HepG2 (cell line): ENCODE data around the gene LIMK2. TPM values are rescaled to one million over a fixed set of nuclear protein-coding genes. Genes with fewer than 3 reads are reported as not detected.
A peak's percentile ranks its signal among the peaks of the same experiment; 100 is the strongest.

ENCODE experiments used
- AKAP8 ChIP-seq: sonication (generic); formaldehyde crosslinking; IDR thresholded peaks from 2 replicates; pipeline ENCODE4 v1.5.1; 2020; ENCODE audit warnings: mild to moderate bottlenecking, missing genetic modification reagents
- ATF1 ChIP-seq: IDR thresholded peaks from 2 replicates; pipeline ENCODE4 v1.6.1; 2016; ENCODE audit warnings: mild to moderate bottlenecking, control low read depth
- CHD2 ChIP-seq: IDR thresholded peaks from 2 replicates; pipeline ENCODE4 v1.6.1; 2011; ENCODE audit warnings: low read depth, low read length, improper control_type of control experiment
- DNMT3B ChIP-seq: conservative IDR thresholded peaks from 2 replicates; pipeline ENCODE4 v1.6.1; 2016; ENCODE audit warnings: missing biosample characterization, control low read depth
- ERF ChIP-seq: IDR thresholded peaks from 2 replicates; pipeline ENCODE4 v1.6.1; 2018; ENCODE audit warnings: missing biosample characterization, missing genetic modification reagents
- NCOA5 ChIP-seq: sonication (generic); formaldehyde crosslinking; IDR thresholded peaks from 2 replicates; pipeline ENCODE4 v1.4.0; 2020; ENCODE audit warnings: missing genetic modification reagents
- RFX3 ChIP-seq: IDR thresholded peaks from 2 replicates; pipeline ENCODE4 v1.6.1; 2016; ENCODE audit warnings: missing biosample characterization, missing genetic modification reagents
- SALL2 ChIP-seq: sonication (generic); formaldehyde crosslinking; IDR thresholded peaks from 2 replicates; pipeline ENCODE4 v1.8.1; 2023; ENCODE audit warnings: mild to moderate bottlenecking, missing genetic modification reagents, inconsistent platforms
- SCMH1 ChIP-seq: sonication (generic); formaldehyde crosslinking; IDR thresholded peaks from 2 replicates; pipeline ENCODE4 v1.9.0; 2021; ENCODE audit warnings: missing genetic modification reagents, mild to moderate bottlenecking, borderline replicate concordance
- SMAD3 ChIP-seq: sonication (generic); formaldehyde crosslinking; IDR thresholded peaks from 2 replicates; pipeline ENCODE4 v1.4.0; 2020; ENCODE audit warnings: missing genetic modification reagents
- SNAI1 ChIP-seq: sonication (generic); formaldehyde crosslinking; IDR thresholded peaks from 2 replicates; pipeline ENCODE4 v1.5.0; 2020; ENCODE audit warnings: mild to moderate bottlenecking, missing genetic modification reagents, borderline replicate concordance
- SP1 ChIP-seq, 2 experiments: fragments of 450-650 bp in 1 of 2; sonication (generic) in 1 of 2; formaldehyde crosslinking in 1 of 2; IDR thresholded peaks; 2 replicates each; pipeline versions ENCODE4 v1.4.0 to v1.6.1; 2016 to 2020; ENCODE audit warnings: missing genetic modification reagents in 1 of 2
- TSC22D2 ChIP-seq: sonication (generic); formaldehyde crosslinking; IDR thresholded peaks from 2 replicates; pipeline ENCODE4 v1.5.1; 2020; ENCODE audit warnings: missing genetic modification reagents, mild to moderate bottlenecking, borderline replicate concordance
- U2AF2 ChIP-seq: fragments of 200-400 bp; formaldehyde crosslinking; IDR thresholded peaks from 2 replicates; pipeline ENCODE4 v1.6.1; 2017; ENCODE audit warnings: low read depth, mild to moderate bottlenecking, low read length
- ZFX ChIP-seq: sonication (generic); formaldehyde crosslinking; IDR thresholded peaks from 2 replicates; pipeline ENCODE4 v1.4.0; 2020; ENCODE audit warnings: mild to moderate bottlenecking, low read depth, missing genetic modification reagents, moderate library complexity
- ZNF136 ChIP-seq: sonication (generic); formaldehyde crosslinking; IDR thresholded peaks from 2 replicates; pipeline ENCODE4 v1.8.1; 2022; ENCODE audit warnings: low read depth, mild to moderate bottlenecking, moderate library complexity, missing genetic modification reagents
- ZNF329 ChIP-seq: sonication (generic); formaldehyde crosslinking; IDR thresholded peaks from 2 replicates; pipeline ENCODE4 v1.9.0; 2021; ENCODE audit warnings: low read depth, mild to moderate bottlenecking, missing genetic modification reagents
- ZNF383 ChIP-seq: sonication (generic); formaldehyde crosslinking; IDR thresholded peaks from 2 replicates; pipeline ENCODE4 v1.4.0; 2020; ENCODE audit warnings: missing genetic modification reagents, mild to moderate bottlenecking, borderline replicate concordance
- ZNF557 ChIP-seq: sonication (generic); formaldehyde crosslinking; IDR thresholded peaks from 2 replicates; pipeline ENCODE4 v1.4.0; 2020; ENCODE audit warnings: missing genetic modification reagents
- ZNF616 ChIP-seq: sonication (generic); formaldehyde crosslinking; IDR thresholded peaks from 2 replicates; pipeline ENCODE4 v1.5.0; 2020; ENCODE audit warnings: low read depth, mild to moderate bottlenecking, missing genetic modification reagents
- ZNF619 ChIP-seq: sonication (generic); formaldehyde crosslinking; IDR thresholded peaks from 2 replicates; pipeline ENCODE4 v1.4.0; 2020; ENCODE audit warnings: mild to moderate bottlenecking, missing genetic modification reagents
- ZNF768 ChIP-seq: sonication (generic); formaldehyde crosslinking; IDR thresholded peaks from 2 replicates; pipeline ENCODE4 v1.4.0; 2020; ENCODE audit warnings: missing genetic modification reagents
- polyA plus RNA-seq, 8 experiments: library from polyadenylated mRNA; depleted of rRNA in 3 of 8; stranded (reverse) in 7 of 8; unstranded in 1 of 8; fragments of >200 nt; fragmentation: Illumina TruSeq in 4 of 8; extraction: Trizol in 4 of 8; gene quantifications; 2 replicates each; pipeline versions ENCODE4 v1.2.1 to v1.2.3, GENCODE V29; 2011 to 2016; ENCODE audit warnings: low read depth in 4 of 8, missing spikeins in 1 of 8, mixed read lengths in 1 of 8; ENCODE audit not compliant: insufficient read depth in 1 of 8
- total RNA-seq, 5 experiments: library from RNA; depleted of rRNA; stranded (reverse); fragments of >200 nt; fragmentation: Illumina TruSeq; extraction: Trizol; gene quantifications; 2 replicates each; pipeline ENCODE4 v1.2.3, GENCODE V29; 2016; ENCODE audit warnings: low read depth in 1 of 5
- TF ChIP-seq, protein P1 (sequence below): sonication (generic); formaldehyde crosslinking; IDR thresholded peaks from 2 replicates; pipeline ENCODE4 v1.4.0; 2020; ENCODE audit warnings: mild to moderate bottlenecking, missing genetic modification reagents
- TF ChIP-seq, protein P2 (sequence below): sonication (generic); formaldehyde crosslinking; IDR thresholded peaks from 2 replicates; pipeline ENCODE4 v1.8.1; 2023; ENCODE audit warnings: mild to moderate bottlenecking, inconsistent platforms, moderate library complexity, missing genetic modification reagents, borderline replicate concordance
- TF ChIP-seq, protein P3 (sequence below): sonication (generic); formaldehyde crosslinking; IDR thresholded peaks from 2 replicates; pipeline ENCODE4 v1.8.1; 2023; ENCODE audit warnings: mild to moderate bottlenecking, missing genetic modification reagents

LIMK2 gene
- total and polyA plus RNA-seq, 2 of the 13 experiments (the other 11 are each of a cell fraction or from before 2014, with no cell fraction given), result 20.9 to 29.8 TPM

DNA sequence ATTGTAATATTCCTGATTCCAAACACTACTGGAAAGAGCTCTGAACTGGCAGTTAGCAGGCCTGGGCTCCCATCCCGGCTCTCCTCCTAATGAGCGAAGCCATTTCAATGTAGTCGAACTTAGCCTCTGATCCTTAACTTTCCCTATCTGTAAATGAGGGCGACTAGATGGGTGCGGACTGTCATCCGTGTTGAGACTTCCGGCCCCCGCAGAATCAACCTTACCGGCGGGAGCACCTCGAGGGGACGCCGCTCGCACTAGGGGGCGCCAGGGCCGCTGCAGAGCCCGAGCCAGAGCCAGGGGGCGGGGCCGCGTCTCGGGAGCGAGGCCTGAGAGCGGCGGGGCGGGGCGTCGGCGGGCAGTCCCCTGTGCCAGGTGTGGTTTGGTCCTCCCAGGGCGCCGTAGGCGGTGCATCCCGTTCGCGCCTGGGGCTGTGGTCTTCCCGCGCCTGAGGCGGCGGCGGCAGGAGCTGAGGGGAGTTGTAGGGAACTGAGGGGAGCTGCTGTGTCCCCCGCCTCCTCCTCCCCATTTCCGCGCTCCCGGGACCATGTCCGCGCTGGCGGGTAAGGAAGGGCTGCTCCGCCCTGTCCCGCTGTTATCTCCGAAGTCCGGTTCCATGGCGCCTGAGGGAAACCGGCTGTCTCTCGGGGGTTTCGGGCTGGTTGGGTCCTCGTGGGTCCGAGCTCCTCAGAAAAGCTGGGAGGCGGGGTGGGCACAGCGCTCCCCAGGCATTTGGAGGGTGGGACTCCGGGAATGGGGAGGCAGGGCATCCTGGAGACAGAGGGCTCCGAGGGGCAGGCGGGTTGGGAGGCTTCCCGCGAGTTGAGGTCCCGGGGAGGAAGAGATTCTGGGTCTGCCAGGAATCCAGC is at the start of gene LIMK2 (continued):
- TF ChIP-seq, protein P1, sequence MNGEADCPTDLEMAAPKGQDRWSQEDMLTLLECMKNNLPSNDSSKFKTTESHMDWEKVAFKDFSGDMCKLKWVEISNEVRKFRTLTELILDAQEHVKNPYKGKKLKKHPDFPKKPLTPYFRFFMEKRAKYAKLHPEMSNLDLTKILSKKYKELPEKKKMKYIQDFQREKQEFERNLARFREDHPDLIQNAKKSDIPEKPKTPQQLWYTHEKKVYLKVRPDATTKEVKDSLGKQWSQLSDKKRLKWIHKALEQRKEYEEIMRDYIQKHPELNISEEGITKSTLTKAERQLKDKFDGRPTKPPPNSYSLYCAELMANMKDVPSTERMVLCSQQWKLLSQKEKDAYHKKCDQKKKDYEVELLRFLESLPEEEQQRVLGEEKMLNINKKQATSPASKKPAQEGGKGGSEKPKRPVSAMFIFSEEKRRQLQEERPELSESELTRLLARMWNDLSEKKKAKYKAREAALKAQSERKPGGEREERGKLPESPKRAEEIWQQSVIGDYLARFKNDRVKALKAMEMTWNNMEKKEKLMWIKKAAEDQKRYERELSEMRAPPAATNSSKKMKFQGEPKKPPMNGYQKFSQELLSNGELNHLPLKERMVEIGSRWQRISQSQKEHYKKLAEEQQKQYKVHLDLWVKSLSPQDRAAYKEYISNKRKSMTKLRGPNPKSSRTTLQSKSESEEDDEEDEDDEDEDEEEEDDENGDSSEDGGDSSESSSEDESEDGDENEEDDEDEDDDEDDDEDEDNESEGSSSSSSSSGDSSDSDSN (CRISPR knock-in tag), result peak; percentile 63
- TF ChIP-seq ZNF619 (CRISPR knock-in tag), result no peak; the same call in 1 of the 2 replicates
- no peak for TF ChIP-seq RFX3 (CRISPR knock-in tag)
- peak; percentile 22; the same call in 1 of the 2 replicates for TF ChIP-seq CHD2
- TF ChIP-seq, protein P2, sequence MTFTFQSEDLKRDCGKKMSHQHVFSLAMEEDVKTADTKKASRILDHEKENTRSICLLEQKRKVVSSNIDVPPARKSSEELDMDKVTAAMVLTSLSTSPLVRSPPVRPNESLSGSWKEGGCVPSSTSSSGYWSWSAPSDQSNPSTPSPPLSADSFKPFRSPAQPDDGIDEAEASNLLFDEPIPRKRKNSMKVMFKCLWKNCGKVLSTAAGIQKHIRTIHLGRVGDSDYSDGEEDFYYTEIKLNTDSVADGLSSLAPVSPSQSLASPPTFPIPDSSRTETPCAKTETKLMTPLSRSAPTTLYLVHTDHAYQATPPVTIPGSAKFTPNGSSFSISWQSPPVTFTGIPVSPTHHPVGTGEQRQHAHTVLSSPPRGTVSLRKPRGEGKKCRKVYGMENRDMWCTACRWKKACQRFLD (CRISPR knock-in tag), result 0 out of 2 replicates have a peak, but pooled peaks have one; percentile 25
- no peak for TF ChIP-seq U2AF2
- TF ChIP-seq ZNF329 (CRISPR knock-in tag), result no peak
- TF ChIP-seq SNAI1 (CRISPR knock-in tag), result 0 out of 2 replicates have a peak, but pooled peaks have one; percentile 36
- TF ChIP-seq ZFX (CRISPR knock-in tag), result peak; percentile 45; the same call in 1 of the 2 replicates
- TF ChIP-seq ZNF383, result no peak
- peak; percentile 49; the same call in 1 of the 2 replicates for TF ChIP-seq ZNF768 (CRISPR knock-in tag)
- TF ChIP-seq, protein P3, sequence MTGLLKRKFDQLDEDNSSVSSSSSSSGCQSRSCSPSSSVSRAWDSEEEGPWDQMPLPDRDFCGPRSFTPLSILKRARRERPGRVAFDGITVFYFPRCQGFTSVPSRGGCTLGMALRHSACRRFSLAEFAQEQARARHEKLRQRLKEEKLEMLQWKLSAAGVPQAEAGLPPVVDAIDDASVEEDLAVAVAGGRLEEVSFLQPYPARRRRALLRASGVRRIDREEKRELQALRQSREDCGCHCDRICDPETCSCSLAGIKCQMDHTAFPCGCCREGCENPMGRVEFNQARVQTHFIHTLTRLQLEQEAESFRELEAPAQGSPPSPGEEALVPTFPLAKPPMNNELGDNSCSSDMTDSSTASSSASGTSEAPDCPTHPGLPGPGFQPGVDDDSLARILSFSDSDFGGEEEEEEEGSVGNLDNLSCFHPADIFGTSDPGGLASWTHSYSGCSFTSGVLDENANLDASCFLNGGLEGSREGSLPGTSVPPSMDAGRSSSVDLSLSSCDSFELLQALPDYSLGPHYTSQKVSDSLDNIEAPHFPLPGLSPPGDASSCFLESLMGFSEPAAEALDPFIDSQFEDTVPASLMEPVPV, result peak; percentile 92
- no peak for TF ChIP-seq ATF1 (CRISPR knock-in tag)
- TF ChIP-seq TSC22D2 (CRISPR knock-in tag), result no peak
- TF ChIP-seq ERF (CRISPR knock-in tag), result peak; percentile 82
- TF ChIP-seq ZNF136, result peak; percentile 75; the same call in 1 of the 2 replicates
- TF ChIP-seq NCOA5 (CRISPR knock-in tag), result no peak
- TF ChIP-seq AKAP8 (CRISPR knock-in tag), result no peak
- TF ChIP-seq ZNF557, result peak; percentile 1; the same call in 1 of the 2 replicates
- TF ChIP-seq SALL2 (CRISPR knock-in tag), result peak; percentile 49; the same call in 1 of the 2 replicates
- no peak for TF ChIP-seq DNMT3B (CRISPR knock-in tag)
- 0 out of 2 replicates have a peak, but pooled peaks have one; percentile 38 for TF ChIP-seq ZNF616 (CRISPR knock-in tag)
- TF ChIP-seq SCMH1 (CRISPR knock-in tag), result no peak
- peak; percentile 18; the same call in 1 of the 2 replicates for TF ChIP-seq SMAD3 (CRISPR knock-in tag)
- TF ChIP-seq SP1 (IDR thresholded peaks at IDR 0.05), result no peak
- peak; percentile 87 for TF ChIP-seq SP1 (CRISPR knock-in tag; IDR thresholded peaks at IDR 0.05)
